Measurements from ENCODE around the gene SMOC2. TPM values are rescaled to one million over a fixed set of nuclear protein-coding genes. Genes with fewer than 3 reads are reported as not detected.

Gene SMOC2
- total and polyA plus RNA-seq, 2 of the 4 experiments (the other 2 are of a cell fraction): not detected

DNA sequence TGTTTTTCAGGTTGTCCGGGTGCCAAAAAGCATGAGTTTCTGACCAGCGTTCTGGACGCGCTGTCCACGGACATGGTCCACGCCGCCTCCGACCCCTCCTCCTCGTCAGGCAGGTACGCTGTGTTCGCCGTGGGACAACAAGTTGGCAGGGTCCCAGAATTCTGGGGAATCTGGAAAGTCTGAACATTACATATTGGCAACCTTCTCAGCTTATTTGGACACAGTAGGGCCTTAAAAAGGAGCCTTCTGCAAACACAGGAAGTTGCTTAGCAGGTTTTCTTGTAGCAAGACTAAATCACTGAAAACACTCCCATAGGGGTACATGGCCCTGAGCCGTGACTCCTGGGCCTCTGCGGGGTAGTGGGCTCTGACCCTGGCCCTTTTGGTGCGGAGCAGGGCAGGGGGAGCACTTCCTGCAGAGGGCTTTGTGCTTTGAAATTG, 209.7 kb downstream of the SMOC2 start:
- Histone ChIP-seq H2AFZ (replicated peaks; ENCODE audit: low read length, poor library complexity) (no peak overlapping the region), H3K9ac (ENCODE audit: low read depth, low read length) (no peak overlapping the region), H3K18ac (ENCODE audit: low read depth, low read length) (no peak overlapping the region), H3K79me1 (ENCODE audit: low read depth in 1 of 2, low read length in 2 of 2) (no peaks in the 10 kb centered on the region), H2AK5ac (ENCODE audit: low read depth, low read length) (no peak overlapping the region), H2BK20ac (ENCODE audit: low read depth, low read length) (no peak overlapping the region), H4K8ac (ENCODE audit: low read depth in 2 of 2, low read length in 2 of 2) (no peak overlapping the region), H4K91ac (ENCODE audit: insufficient read depth, low read depth, low read length) (no peak overlapping the region), H2BK5ac (ENCODE audit: low read depth, low read length, poor library complexity, severe bottlenecking) (no peak overlapping the region), H3K4me1 (ENCODE audit: control insufficient read depth, insufficient read depth, low read length) (no peaks in the 10 kb centered on the region), H3K4ac (ENCODE audit: low read depth, low read length) (no peak overlapping the region), H2BK120ac (ENCODE audit: low read depth, low read length) (no peak overlapping the region), H3K4me2 (ENCODE audit: low read depth, low read length) (no peak overlapping the region), H4K5ac (ENCODE audit: low read depth, low read length) (no peak overlapping the region), H3K36me3 (ENCODE audit: control insufficient read depth, insufficient read depth, low read length) (no peaks in the 10 kb centered on the region), H3K56ac (ENCODE audit: extremely low read depth, insufficient read depth, low read length) (no peak overlapping the region), H3K9me3 (ENCODE audit: control insufficient read depth, insufficient read depth, low read length) (peaks cover 48% of the 10 kb centered on the region), H3K9me1 (ENCODE audit: insufficient read depth, low read length) (no peaks in the 10 kb centered on the region), H3K23ac (ENCODE audit: low read depth, low read length) (no peak overlapping the region), H3K27me3 (ENCODE audit: control insufficient read depth, insufficient read depth, low read length) (no peaks in the 10 kb centered on the region), H2BK15ac (ENCODE audit: low read depth, low read length) (no peak overlapping the region), H3K27ac (ENCODE audit: insufficient read depth, low read length) (no peak overlapping the region), H3K14ac (replicated peaks; ENCODE audit: low read depth, low read length) (no peak overlapping the region), H2AK9ac (replicated peaks; ENCODE audit: low read depth, low read length, poor library complexity) (no peak overlapping the region), H4K20me1 (ENCODE audit: insufficient read depth, low read length) (no peaks in the 10 kb centered on the region), H3K4me3 (ENCODE audit: insufficient read depth, low read depth, low read length) (no peak overlapping the region)
- TF ChIP-seq SMC3 (IDR thresholded peaks at IDR 0.05; ENCODE audit: low read depth, low read length) (no peak), NFE2L2 (IDR thresholded peaks at IDR 0.05; ENCODE audit: low read depth, low read length) (no peak), CEBPB (IDR thresholded peaks at IDR 0.05; ENCODE audit: low read depth, low read length) (no peak), RCOR1 (IDR thresholded peaks at IDR 0.05; ENCODE audit: insufficient replicate concordance, low read length) (no peak), MAFK (IDR thresholded peaks at IDR 0.05; ENCODE audit: low read depth, low read length) (no peak), MXI1 (IDR thresholded peaks at IDR 0.05; ENCODE audit: borderline replicate concordance, low read depth, low read length) (no peak), FOS (IDR thresholded peaks at IDR 0.05; ENCODE audit: low read depth, low read length) (no peak)
- TF ChIP-seq, protein P1, sequence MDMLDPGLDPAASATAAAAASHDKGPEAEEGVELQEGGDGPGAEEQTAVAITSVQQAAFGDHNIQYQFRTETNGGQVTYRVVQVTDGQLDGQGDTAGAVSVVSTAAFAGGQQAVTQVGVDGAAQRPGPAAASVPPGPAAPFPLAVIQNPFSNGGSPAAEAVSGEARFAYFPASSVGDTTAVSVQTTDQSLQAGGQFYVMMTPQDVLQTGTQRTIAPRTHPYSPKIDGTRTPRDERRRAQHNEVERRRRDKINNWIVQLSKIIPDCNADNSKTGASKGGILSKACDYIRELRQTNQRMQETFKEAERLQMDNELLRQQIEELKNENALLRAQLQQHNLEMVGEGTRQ (IDR thresholded peaks at IDR 0.05; ENCODE audit: low read depth, low read length): no peak
- TF ChIP-seq, protein P2, sequence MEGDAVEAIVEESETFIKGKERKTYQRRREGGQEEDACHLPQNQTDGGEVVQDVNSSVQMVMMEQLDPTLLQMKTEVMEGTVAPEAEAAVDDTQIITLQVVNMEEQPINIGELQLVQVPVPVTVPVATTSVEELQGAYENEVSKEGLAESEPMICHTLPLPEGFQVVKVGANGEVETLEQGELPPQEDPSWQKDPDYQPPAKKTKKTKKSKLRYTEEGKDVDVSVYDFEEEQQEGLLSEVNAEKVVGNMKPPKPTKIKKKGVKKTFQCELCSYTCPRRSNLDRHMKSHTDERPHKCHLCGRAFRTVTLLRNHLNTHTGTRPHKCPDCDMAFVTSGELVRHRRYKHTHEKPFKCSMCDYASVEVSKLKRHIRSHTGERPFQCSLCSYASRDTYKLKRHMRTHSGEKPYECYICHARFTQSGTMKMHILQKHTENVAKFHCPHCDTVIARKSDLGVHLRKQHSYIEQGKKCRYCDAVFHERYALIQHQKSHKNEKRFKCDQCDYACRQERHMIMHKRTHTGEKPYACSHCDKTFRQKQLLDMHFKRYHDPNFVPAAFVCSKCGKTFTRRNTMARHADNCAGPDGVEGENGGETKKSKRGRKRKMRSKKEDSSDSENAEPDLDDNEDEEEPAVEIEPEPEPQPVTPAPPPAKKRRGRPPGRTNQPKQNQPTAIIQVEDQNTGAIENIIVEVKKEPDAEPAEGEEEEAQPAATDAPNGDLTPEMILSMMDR (conservative IDR thresholded peaks at IDR 0.05; ENCODE audit: low read depth, low read length): no peak
- dilution Hi-C loops (cut with HindIII; ENCODE audit: low sequenced_read_pairs, unreplicated experiment) (no loop called here), in situ Hi-C loops (cut with MboI; ENCODE audit: low sequenced_read_pairs) (no loop called here), intact Hi-C loops (cut with micrococcal nuclease) (no loop called here)
- ATAC-seq (ENCODE audit: low read depth): no peak
- CTCF ChIA-PET: no interaction called here
- no peak for DNase-seq
- WGBS, 2 experiments (ENCODE audit: extremely low coverage in 2 of 2, insufficient read length in 1 of 2): 59% methylated on average over 11 of the region's 15 CpGs; no CpG with 5 or more reads in 1 of the 2 experiments
- no TSS peak for BruUV-seq (replicated peaks)
- POLR2A ChIA-PET (ENCODE audit: unreplicated experiment): no interaction called here

Data from IMR-90 (cell line).